ENCODE measurements around the gene FARSB.

DNA sequence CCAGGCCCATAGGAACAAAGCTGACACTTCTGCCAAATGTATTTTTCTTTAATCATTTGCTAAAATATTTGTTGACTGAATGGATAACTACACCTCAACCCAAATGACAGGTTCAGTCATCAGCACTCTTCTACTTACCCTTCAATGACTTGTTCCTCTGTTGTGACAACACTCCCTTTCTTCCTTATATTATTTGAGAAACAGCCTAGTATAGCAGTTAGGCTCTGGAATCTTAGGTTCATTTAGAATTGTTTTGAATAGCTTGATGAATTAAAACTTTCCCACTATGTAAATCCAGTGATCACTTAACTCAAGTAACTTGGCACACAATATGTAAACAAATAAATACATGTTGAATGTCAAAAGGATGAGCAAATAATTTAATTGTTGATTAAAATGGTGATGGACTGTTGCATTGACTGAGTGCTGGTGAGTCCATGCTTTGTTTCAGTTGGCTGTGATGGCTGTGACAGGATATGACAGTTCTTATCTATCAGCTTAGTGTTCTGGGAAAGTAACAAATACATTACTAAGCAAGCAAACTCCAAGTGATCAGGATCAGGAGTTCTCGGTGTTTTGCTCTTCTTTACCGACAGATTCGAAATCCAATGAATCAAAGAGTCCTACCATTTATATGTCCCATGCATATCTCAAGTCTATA lies 12.7 kb upstream of the FARSB start:
- TF ChIP-seq, protein P1, sequence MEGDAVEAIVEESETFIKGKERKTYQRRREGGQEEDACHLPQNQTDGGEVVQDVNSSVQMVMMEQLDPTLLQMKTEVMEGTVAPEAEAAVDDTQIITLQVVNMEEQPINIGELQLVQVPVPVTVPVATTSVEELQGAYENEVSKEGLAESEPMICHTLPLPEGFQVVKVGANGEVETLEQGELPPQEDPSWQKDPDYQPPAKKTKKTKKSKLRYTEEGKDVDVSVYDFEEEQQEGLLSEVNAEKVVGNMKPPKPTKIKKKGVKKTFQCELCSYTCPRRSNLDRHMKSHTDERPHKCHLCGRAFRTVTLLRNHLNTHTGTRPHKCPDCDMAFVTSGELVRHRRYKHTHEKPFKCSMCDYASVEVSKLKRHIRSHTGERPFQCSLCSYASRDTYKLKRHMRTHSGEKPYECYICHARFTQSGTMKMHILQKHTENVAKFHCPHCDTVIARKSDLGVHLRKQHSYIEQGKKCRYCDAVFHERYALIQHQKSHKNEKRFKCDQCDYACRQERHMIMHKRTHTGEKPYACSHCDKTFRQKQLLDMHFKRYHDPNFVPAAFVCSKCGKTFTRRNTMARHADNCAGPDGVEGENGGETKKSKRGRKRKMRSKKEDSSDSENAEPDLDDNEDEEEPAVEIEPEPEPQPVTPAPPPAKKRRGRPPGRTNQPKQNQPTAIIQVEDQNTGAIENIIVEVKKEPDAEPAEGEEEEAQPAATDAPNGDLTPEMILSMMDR (conservative IDR thresholded peaks at IDR 0.05) = no peak
- TF ChIP-seq EZH2 (IDR thresholded peaks at IDR 0.05; ENCODE audit: low read depth) = no peak
